ENCODE results near the gene GPBP1L1. TPM values are rescaled to one million over a fixed set of nuclear protein-coding genes. Genes with fewer than 3 reads are reported as not detected.
A peak's percentile ranks its signal among the peaks of the same experiment; 100 is the strongest.

Gene GPBP1L1
- total and polyA plus RNA-seq, 2 of the 13 experiments (the other 11 are each of a cell fraction or from before 2014, with no cell fraction given) = 45.9 to 86.1 TPM

DNA sequence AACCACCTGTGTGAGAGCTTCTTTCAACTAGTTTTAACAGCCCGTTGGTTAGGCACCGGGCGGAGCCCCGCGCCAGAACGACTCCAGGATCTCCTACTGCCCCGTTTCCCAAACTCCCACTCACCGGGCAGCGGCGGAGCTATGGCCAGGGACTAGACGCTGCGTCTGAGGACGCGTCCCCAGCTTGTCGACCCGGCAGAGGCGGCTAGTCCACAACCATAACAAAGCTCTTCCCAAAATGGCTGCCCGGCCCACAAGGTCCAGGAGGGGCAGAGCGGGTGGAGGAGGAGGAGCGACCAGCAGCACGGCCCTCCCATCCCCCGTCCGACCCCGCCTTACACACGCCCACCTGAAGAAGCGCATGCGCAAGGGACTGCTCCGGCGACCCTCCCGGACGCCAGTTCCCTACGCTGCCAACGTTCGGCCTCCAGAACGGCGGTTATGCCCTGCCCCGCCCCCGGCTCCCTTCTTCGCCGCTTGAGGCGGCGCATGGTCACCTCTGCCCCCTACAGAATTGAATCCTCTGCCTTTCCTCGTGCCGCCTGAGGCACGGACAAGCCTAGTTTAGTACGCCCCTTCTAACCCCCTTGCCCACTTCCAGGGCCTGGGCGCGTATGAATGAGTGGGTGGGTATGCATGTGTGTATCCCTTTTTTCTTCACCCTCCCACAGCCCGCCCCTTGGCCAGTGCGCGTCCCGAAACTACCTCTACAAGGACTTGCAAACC is at the start of gene GPBP1L1 (continued):
- TF ChIP-seq, protein P1, sequence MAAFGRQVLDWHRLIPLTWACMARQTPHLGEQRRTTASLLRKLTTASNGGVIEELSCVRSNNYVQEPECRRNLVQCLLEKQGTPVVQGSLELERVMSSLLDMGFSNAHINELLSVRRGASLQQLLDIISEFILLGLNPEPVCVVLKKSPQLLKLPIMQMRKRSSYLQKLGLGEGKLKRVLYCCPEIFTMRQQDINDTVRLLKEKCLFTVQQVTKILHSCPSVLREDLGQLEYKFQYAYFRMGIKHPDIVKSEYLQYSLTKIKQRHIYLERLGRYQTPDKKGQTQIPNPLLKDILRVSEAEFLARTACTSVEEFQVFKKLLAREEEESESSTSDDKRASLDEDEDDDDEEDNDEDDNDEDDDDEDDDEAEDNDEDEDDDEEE (CRISPR knock-in tag; IDR thresholded peaks at IDR 0.05) = 0 out of 2 replicates have a peak, but pooled peaks have one; percentile 15
- TF ChIP-seq RBM39 (IDR thresholded peaks at IDR 0.05; ENCODE audit: low read depth, low read length, poor library complexity, severe bottlenecking) (peak; percentile 76), IKZF1 (IDR thresholded peaks at IDR 0.05) (no peak), TCF12 (IDR thresholded peaks at IDR 0.05) (no peak), TCF12 (CRISPR knock-in tag; IDR thresholded peaks at IDR 0.05) (no peak), TEAD2 (CRISPR knock-in tag; IDR thresholded peaks at IDR 0.05) (no peak), JUND (CRISPR knock-in tag; IDR thresholded peaks at IDR 0.05) (no peak), SALL1 (CRISPR knock-in tag; IDR thresholded peaks at IDR 0.05) (peak; percentile 49; the same call in 1 of the 2 replicates), HMGA1 (CRISPR knock-in tag; conservative IDR thresholded peaks at IDR 0.05) (no peak), MAFK (conservative IDR thresholded peaks at IDR 0.05 in 1 of 2, IDR thresholded peaks at IDR 0.05 in 1 of 2; ENCODE audit: low read length in 2 of 2) (no peak), EP300 (IDR thresholded peaks at IDR 0.05; ENCODE audit: low read depth in 2 of 2, low read length in 2 of 2) (no peak), EP300 (CRISPR knock-in tag; IDR thresholded peaks at IDR 0.05; ENCODE audit: borderline replicate concordance) (no peak), ZFP36L2 (CRISPR knock-in tag; IDR thresholded peaks at IDR 0.05) (0 out of 2 replicates have a peak, but pooled peaks have one; percentile 50), PHF8 (CRISPR knock-in tag; IDR thresholded peaks at IDR 0.05) (peak; percentile 81)
- TF ChIP-seq, protein P2, sequence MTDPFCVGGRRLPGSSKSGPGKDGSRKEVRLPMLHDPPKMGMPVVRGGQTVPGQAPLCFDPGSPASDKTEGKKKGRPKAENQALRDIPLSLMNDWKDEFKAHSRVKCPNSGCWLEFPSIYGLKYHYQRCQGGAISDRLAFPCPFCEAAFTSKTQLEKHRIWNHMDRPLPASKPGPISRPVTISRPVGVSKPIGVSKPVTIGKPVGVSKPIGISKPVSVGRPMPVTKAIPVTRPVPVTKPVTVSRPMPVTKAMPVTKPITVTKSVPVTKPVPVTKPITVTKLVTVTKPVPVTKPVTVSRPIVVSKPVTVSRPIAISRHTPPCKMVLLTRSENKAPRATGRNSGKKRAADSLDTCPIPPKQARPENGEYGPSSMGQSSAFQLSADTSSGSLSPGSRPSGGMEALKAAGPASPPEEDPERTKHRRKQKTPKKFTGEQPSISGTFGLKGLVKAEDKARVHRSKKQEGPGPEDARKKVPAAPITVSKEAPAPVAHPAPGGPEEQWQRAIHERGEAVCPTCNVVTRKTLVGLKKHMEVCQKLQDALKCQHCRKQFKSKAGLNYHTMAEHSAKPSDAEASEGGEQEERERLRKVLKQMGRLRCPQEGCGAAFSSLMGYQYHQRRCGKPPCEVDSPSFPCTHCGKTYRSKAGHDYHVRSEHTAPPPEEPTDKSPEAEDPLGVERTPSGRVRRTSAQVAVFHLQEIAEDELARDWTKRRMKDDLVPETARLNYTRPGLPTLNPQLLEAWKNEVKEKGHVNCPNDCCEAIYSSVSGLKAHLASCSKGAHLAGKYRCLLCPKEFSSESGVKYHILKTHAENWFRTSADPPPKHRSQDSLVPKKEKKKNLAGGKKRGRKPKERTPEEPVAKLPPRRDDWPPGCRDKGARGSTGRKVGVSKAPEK (CRISPR knock-in tag; IDR thresholded peaks at IDR 0.05; ENCODE audit: borderline replicate concordance) = no peak; the same call in 1 of the 2 replicates
- TF ChIP-seq, protein P3, sequence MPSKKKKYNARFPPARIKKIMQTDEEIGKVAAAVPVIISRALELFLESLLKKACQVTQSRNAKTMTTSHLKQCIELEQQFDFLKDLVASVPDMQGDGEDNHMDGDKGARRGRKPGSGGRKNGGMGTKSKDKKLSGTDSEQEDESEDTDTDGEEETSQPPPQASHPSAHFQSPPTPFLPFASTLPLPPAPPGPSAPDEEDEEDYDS (CRISPR knock-in tag; IDR thresholded peaks at IDR 0.05) = peak; percentile 83
- TF ChIP-seq, protein P4, sequence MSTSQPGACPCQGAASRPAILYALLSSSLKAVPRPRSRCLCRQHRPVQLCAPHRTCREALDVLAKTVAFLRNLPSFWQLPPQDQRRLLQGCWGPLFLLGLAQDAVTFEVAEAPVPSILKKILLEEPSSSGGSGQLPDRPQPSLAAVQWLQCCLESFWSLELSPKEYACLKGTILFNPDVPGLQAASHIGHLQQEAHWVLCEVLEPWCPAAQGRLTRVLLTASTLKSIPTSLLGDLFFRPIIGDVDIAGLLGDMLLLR (CRISPR knock-in tag; IDR thresholded peaks at IDR 0.05) = peak; percentile 60; the same call in 1 of the 2 replicates
- TF ChIP-seq, protein P5, sequence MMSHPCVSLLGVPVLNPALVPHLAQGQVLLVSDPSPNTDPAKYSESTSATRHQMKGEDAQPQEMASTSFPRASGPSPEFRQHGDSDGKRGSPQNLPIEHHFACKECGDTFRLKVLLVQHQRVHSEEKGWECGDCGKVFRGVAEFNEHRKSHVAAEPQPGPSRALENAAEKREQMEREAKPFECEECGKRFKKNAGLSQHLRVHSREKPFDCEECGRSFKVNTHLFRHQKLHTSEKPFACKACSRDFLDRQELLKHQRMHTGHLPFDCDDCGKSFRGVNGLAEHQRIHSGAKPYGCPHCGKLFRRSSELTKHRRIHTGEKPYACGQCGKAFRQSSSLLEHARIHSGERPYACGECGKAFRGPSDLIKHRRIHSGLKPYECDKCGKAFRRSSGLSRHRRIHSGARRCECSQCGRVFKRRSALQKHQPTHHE (CRISPR knock-in tag; IDR thresholded peaks at IDR 0.05; ENCODE audit: borderline replicate concordance) = 0 out of 2 replicates have a peak, but pooled peaks have one; percentile 25
- TF ChIP-seq, protein P6, sequence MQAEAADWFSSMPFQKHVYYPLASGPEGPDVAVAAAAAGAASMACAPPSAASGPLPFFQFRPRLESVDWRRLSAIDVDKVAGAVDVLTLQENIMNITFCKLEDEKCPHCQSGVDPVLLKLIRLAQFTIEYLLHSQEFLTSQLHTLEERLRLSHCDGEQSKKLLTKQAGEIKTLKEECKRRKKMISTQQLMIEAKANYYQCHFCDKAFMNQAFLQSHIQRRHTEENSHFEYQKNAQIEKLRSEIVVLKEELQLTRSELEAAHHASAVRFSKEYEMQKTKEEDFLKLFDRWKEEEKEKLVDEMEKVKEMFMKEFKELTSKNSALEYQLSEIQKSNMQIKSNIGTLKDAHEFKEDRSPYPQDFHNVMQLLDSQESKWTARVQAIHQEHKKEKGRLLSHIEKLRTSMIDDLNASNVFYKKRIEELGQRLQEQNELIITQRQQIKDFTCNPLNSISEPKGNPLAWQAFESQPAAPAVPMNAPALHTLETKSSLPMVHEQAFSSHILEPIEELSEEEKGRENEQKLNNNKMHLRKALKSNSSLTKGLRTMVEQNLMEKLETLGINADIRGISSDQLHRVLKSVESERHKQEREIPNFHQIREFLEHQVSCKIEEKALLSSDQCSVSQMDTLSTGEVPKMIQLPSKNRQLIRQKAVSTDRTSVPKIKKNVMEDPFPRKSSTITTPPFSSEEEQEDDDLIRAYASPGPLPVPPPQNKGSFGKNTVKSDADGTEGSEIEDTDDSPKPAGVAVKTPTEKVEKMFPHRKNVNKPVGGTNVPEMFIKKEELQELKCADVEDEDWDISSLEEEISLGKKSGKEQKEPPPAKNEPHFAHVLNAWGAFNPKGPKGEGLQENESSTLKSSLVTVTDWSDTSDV (CRISPR knock-in tag; IDR thresholded peaks at IDR 0.05) = peak; percentile 80; the same call in 1 of the 2 replicates
